Lower lobe of right lung (tissue), 2 donors: ENCODE data around the gene GABRA5. TPM values are rescaled to one million over a fixed set of nuclear protein-coding genes. Genes with fewer than 3 reads are reported as not detected.
"Not testable (repeated sequence)": the region's sequence is repeated elsewhere in the genome, so short reads cannot be mapped to it uniquely, and the experiment has no call there.

Experiments used
- ATAC-seq, 2 donors: fragments of 200-7000 bp; cut with Tn5 transposase; one replicate each; pipeline ENCODE4 v1.9.1; 2020 to 2022; ENCODE audit warnings: mild to moderate bottlenecking in 2 of 2, moderate library complexity in 2 of 2
- DNase-seq: peaks from one replicate; pipeline ENCODE4 v3.0.0-alpha.2; 2020
- H3K27ac ChIP-seq: fragments of 200-600 bp; one replicate; pipeline ENCODE4 v1.8.0; 2022
- H3K27me3 ChIP-seq: fragments of 200-600 bp; one replicate; pipeline ENCODE4 v1.8.0; 2022; ENCODE audit warnings: low read depth
- H3K36me3 ChIP-seq: fragments of 200-600 bp; one replicate; pipeline ENCODE4 v1.8.0; 2022; ENCODE audit warnings: mild to moderate bottlenecking
- H3K4me1 ChIP-seq: fragments of 200-600 bp; one replicate; pipeline ENCODE4 v1.8.0; 2022
- H3K4me3 ChIP-seq: fragments of 200-600 bp; one replicate; pipeline ENCODE4 v1.8.0; 2022; ENCODE audit warnings: mild to moderate bottlenecking
- H3K9me3 ChIP-seq: fragments of 200-600 bp; one replicate; pipeline ENCODE4 v1.8.0; 2022
- intact Hi-C: fragments of 100-400 bp; cut with DNase I; formaldehyde crosslinking; loops from one replicate; pipeline ENCODE4 v1.11.0; 2022
- total RNA-seq: library from RNA; stranded (reverse); fragmentation: NEBNext Ultra II Directional; extraction: Animal tissue kit (Norgen Biotek cat#: 25700); gene quantifications from one replicate; pipeline ENCODE4 v1.2.1, GENCODE V29; 2021
- TF ChIP-seq, protein P1 (sequence below): fragments of 200-600 bp; IDR thresholded peaks from one replicate; pipeline ENCODE4 v1.8.0; 2022; ENCODE audit warnings: antibody characterized with exemption, mild to moderate bottlenecking
- donor health status: DM: no; HTN: yes; CAD: no; lungs with severe emphysema.

Gene GABRA5
- total RNA-seq, 1 donor from 2014 or later, result not detected

DNA sequence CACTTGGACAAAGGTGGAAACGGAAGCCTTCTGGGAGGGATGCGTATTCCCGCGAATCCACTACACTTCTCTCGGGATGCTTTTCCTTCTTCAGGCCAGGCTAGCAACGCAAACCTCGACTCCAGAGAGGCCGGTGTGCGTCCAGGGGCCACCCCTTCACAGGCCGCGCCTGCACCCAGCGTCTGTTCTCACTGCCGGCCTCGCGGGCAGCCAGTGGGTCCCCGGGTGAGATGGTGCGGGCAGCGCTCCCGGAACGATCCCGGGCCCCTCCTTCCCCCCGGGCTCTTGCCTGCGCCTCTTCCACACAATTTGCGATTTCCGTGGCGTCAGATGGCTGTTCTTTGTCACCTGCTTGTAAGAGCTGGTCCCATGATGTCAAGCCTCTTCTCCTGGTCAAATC, 27.3 kb downstream of the GABRA5 start:
- Histone ChIP-seq H3K27ac (no peak overlapping the region), H3K36me3 (no peaks in the 10 kb centered on the region), H3K9me3 (no peaks in the 10 kb centered on the region), H3K4me1 (peaks cover 8% of the 10 kb centered on the region), H3K27me3 (peaks cover 36% of the 10 kb centered on the region), H3K4me3 (no peak overlapping the region)
- intact Hi-C loops, result no loop called here
- DNase-seq (no peak), ATAC-seq (no peak)
- TF ChIP-seq, protein P1, sequence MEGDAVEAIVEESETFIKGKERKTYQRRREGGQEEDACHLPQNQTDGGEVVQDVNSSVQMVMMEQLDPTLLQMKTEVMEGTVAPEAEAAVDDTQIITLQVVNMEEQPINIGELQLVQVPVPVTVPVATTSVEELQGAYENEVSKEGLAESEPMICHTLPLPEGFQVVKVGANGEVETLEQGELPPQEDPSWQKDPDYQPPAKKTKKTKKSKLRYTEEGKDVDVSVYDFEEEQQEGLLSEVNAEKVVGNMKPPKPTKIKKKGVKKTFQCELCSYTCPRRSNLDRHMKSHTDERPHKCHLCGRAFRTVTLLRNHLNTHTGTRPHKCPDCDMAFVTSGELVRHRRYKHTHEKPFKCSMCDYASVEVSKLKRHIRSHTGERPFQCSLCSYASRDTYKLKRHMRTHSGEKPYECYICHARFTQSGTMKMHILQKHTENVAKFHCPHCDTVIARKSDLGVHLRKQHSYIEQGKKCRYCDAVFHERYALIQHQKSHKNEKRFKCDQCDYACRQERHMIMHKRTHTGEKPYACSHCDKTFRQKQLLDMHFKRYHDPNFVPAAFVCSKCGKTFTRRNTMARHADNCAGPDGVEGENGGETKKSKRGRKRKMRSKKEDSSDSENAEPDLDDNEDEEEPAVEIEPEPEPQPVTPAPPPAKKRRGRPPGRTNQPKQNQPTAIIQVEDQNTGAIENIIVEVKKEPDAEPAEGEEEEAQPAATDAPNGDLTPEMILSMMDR, result no peak

DNA sequence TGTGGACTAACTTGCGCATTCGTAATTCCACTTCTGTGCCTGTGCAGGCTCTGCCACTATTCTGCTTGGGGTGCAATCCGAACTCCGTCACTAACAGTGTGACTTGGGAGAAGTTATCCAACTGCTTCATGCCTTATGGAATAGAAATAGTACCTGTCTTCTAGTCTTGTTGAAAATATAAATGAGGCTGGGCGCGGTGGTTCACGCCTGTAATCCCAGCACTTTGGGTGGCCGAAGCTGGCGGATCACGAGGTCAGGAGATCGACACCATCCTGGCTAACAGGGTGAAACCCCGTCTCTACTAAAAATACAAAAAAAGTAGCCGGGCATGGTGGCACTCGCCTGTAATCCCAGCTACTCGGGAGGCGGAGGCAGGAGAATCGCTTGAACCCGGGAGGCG, 28.5 kb downstream of the GABRA5 start:
- intact Hi-C loops, result not testable (repeated sequence)

DNA sequence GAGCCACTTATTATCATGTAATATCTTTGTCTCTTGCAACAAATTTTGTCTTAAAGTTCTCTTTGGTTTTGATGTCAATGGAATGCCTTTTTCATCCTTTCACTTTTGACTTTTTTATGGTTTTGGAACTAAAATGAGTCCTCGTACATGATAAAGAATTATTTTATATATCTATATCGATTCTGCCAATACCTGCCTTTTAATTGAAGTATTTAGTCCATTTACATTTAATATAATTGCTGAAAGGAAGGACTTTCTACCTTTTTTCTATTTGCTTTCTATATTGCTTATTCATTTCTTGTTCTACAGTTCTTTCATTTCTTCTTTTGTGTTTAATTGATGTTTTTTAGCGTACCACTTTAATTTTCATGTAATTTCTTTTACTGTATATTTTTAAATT, 32.8 kb downstream of the GABRA5 start:
- DNase-seq (no peak), ATAC-seq (no peak)
- TF ChIP-seq, protein P1, result no peak
- no peak overlapping the region for H3K4me3 ChIP-seq
- H3K27ac ChIP-seq, result no peak overlapping the region
- H3K36me3 ChIP-seq, result no peaks in the 10 kb centered on the region
- H3K4me1 ChIP-seq, result no peaks in the 10 kb centered on the region
- H3K9me3 ChIP-seq, result peaks cover 7% of the 10 kb centered on the region
- peaks cover under 1% of the 10 kb centered on the region for H3K27me3 ChIP-seq
- intact Hi-C loops, result no loop called here

More for the DNA sequence above, 28.5 kb downstream of the GABRA5 start:
- not testable (repeated sequence) for H3K9me3 ChIP-seq, H3K36me3 ChIP-seq, DNase-seq, H3K4me3 ChIP-seq, H3K4me1 ChIP-seq, H3K27ac ChIP-seq, ATAC-seq
- peaks cover 36% of the 10 kb centered on the region for H3K27me3 ChIP-seq

DNA sequence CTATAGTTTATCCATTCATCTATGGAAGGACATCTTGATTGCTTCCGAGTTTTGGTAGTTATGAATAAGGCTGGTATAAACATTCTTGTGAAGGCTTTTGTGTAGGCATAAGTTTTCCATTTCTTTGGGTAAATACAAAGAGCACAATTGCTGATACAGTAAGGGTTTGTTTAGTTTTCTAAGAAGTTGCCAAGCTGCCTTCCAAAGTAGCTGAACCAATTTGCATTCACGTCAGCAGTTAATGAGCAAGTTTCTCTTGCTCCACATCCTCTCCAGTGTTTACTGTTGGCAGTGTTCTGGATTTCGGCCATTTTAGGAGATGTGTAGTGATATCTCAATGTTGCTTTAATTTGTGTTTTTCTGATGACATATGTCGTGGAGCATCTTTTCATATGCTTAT, 34.2 kb downstream of the GABRA5 start:
- TF ChIP-seq, protein P1, result no peak
- H3K4me3 ChIP-seq, result no peak overlapping the region
- ATAC-seq, result no peak
- DNase-seq, result no peak
- H3K4me1 ChIP-seq, result no peaks in the 10 kb centered on the region
- peaks cover 21% of the 10 kb centered on the region for H3K9me3 ChIP-seq
- H3K36me3 ChIP-seq, result no peaks in the 10 kb centered on the region
- H3K27me3 ChIP-seq, result no peaks in the 10 kb centered on the region
- H3K27ac ChIP-seq, result no peak overlapping the region
- intact Hi-C loops, result no loop called here

DNA sequence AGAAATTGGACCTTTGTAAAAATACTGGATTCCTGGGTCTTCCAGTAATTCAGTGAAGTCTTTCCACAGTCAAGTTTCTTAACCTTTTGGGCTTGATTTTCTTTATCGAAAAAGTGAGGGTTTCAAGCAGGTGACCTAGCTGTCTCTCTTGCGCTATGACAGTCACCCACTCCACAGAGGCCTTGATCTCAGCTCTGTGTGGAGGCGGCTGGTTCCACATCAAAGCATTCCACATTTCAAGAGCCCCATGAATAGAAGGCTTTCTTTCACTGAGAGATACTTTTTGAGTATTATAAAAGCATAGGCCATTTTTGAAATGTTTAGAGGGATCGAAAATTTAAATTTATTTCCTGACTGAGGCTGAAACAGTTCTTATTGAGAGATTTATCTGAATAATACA, 43.9 kb downstream of the GABRA5 start:
- Histone ChIP-seq H3K36me3 (no peaks in the 10 kb centered on the region), H3K4me1 (no peaks in the 10 kb centered on the region), H3K4me3 (no peak overlapping the region), H3K27ac (no peak overlapping the region), H3K27me3 (no peaks in the 10 kb centered on the region), H3K9me3 (peaks cover 7% of the 10 kb centered on the region)
- ATAC-seq, result no peak
- intact Hi-C loops, result no loop called here
- DNase-seq, result no peak
- TF ChIP-seq, protein P1, result no peak

DNA sequence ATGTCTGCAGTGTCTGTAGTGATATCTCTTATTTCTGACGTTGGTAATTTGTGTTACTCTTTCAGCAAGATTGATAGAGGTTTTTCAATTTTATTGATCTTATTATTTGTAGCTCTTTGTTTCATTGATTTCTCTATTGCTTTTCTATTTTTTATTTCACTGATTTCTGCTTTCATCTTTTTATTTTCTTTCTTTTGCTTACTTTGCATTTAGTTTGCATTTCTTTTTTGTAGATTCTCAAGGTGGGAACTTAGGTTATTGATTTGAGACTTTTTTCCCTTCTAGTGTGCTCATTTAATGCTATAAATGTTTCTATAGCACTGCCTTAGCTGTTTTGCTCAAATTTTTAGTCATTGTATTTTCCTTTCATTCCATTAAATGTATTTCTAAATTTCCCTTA, 54.6 kb downstream of the GABRA5 start:
- no peak overlapping the region for H3K4me3 ChIP-seq
- no peaks in the 10 kb centered on the region for H3K9me3 ChIP-seq
- no peaks in the 10 kb centered on the region for H3K36me3 ChIP-seq
- H3K27me3 ChIP-seq, result no peaks in the 10 kb centered on the region
- no peaks in the 10 kb centered on the region for H3K4me1 ChIP-seq
- intact Hi-C loops, result no loop called here
- TF ChIP-seq, protein P1, result no peak
- DNase-seq (no peak), ATAC-seq (no peak)
- no peak overlapping the region for H3K27ac ChIP-seq
